HepG2 (cell line): ENCODE results near the gene AHNAK. TPM values are rescaled to one million over a fixed set of nuclear protein-coding genes. Genes with fewer than 3 reads are reported as not detected.

Experiments
- ATAC-seq: fragments of 200-7000 bp; cut with Tn5 transposase; 3 replicates; pipeline ENCODE4 v1.9.1; 2020; ENCODE audit warnings: mild to moderate bottlenecking, moderate library complexity
- BruUV-seq: library from RNA; stranded (reverse); fragments of 400-500 nt; replicated peaks from 2 replicates; lab custom pipeline; 2021; lab: Mats Ljungman, UMichigan
- CTCF ChIA-PET: fragments of 300-600 bp; formaldehyde crosslinking; extraction: SDS; loops from one replicate; lab custom pipeline; 2021; ENCODE audit warnings: low total read pairs, inconsistent platforms, low intra/inter-chr PET ratio; lab: Yijun Ruan, JAX
- POLR2A ChIA-PET: fragments of 350-600 bp; sonication (Branson Sonifier 250); formaldehyde crosslinking; loops from one replicate; lab custom pipeline; 2020; ENCODE audit warnings: antibody characterized with exemption, inconsistent platforms; lab: Yijun Ruan, JAX
- DNase-seq: peaks from one replicate; pipeline ENCODE4 v3.0.0-alpha.2; 2015; ENCODE audit warnings: low spot score
- FAIRE-seq: peaks from 3 replicates; lab custom pipeline; 2011; peaks lifted over from hg19 to GRCh38; lab: Jason Lieb, UNC
- H2AFZ ChIP-seq: one replicate; pipeline ENCODE4 v1.6.1; 2011; ENCODE audit warnings: low read length, inconsistent platforms
- H3K27ac ChIP-seq: fragments of 300-600 bp; 3 replicates; pipeline ENCODE4 v1.8.0; 2011; ENCODE audit warnings: mixed run types, mild to moderate bottlenecking, mixed read lengths, low read length, inconsistent platforms; ENCODE audit not compliant: insufficient read depth; ENCODE audit errors: extremely low read length
- H3K27me3 ChIP-seq, 2 experiments: fragments of 200-600 bp in 1 of 2; 2 replicates in 1 of 2; 3 replicates in 1 of 2; pipeline versions ENCODE4 v1.6.0 to v1.8.0; 2011; ENCODE audit warnings: low read length in 2 of 2, mild to moderate bottlenecking in 2 of 2, moderate library complexity in 2 of 2, inconsistent platforms in 1 of 2; ENCODE audit not compliant: insufficient read depth in 2 of 2, control insufficient read depth in 1 of 2
- H3K36me3 ChIP-seq, 2 experiments: fragments of 200-600 bp in 1 of 2; replicated peaks in 1 of 2; 2 replicates in 1 of 2; 3 replicates in 1 of 2; pipeline versions ENCODE4 v1.5.1 to v1.8.0; 2011; ENCODE audit warnings: low read length in 2 of 2, inconsistent platforms in 1 of 2; ENCODE audit not compliant: insufficient read depth in 2 of 2, control insufficient read depth in 1 of 2
- H3K4me1 ChIP-seq: 2 replicates; pipeline ENCODE4 v1.5.1; 2012; ENCODE audit warnings: low read length, inconsistent platforms; ENCODE audit not compliant: insufficient read depth
- H3K4me2 ChIP-seq: 2 replicates; pipeline ENCODE4 v1.6.0; 2011; ENCODE audit warnings: low read depth, low read length, inconsistent platforms
- H3K4me3 ChIP-seq, 3 experiments: fragments of 200-600 bp in 1 of 3; sonication (generic), shearing (Covaris generic) in 1 of 3; replicated peaks in 1 of 3; 2 replicates each; pipeline ENCODE4 v1.5.1; 2011 to 2016; ENCODE audit warnings: low read length in 3 of 3, inconsistent platforms in 2 of 3, low read depth in 2 of 3, mild to moderate bottlenecking in 2 of 3, control low read depth in 1 of 3, mixed read lengths in 1 of 3; ENCODE audit not compliant: insufficient read depth in 1 of 3
- H3K79me2 ChIP-seq: one replicate; pipeline ENCODE4 v1.6.1; 2011; ENCODE audit warnings: low read length, inconsistent platforms; ENCODE audit not compliant: insufficient read depth
- H3K9ac ChIP-seq: 2 replicates; pipeline ENCODE4 v1.6.0; 2011; ENCODE audit warnings: mild to moderate bottlenecking, low read depth, low read length, inconsistent platforms; ENCODE audit not compliant: insufficient read depth
- H3K9me3 ChIP-seq: 2 replicates; pipeline ENCODE4 v1.5.1; 2012; ENCODE audit warnings: mild to moderate bottlenecking, low read length
- H4K20me1 ChIP-seq: 2 replicates; pipeline ENCODE4 v1.6.0; 2011; ENCODE audit warnings: inconsistent platforms, mild to moderate bottlenecking, low read length, moderate library complexity; ENCODE audit not compliant: insufficient read depth
- FIP1L1 ChIP-seq: fragments of 200-400 bp; formaldehyde crosslinking; IDR thresholded peaks from 2 replicates; pipeline ENCODE4 v1.6.1; 2018; ENCODE audit warnings: low read depth, mild to moderate bottlenecking, low read length, moderate library complexity, borderline replicate concordance; ENCODE audit not compliant: insufficient read depth
- FOXA1 ChIP-seq, 2 experiments: fragments of 450-650 bp in 1 of 2; sonication (generic) in 1 of 2; formaldehyde crosslinking in 1 of 2; IDR thresholded peaks; 2 replicates each; pipeline versions ENCODE4 v1.4.0 to v1.6.1; 2016 to 2020; ENCODE audit warnings: missing genetic modification reagents in 1 of 2
- FOXP1 ChIP-seq, 2 experiments: fragments of 450-650 bp in 1 of 2; IDR thresholded peaks; 2 replicates each; pipeline ENCODE4 v1.6.1; 2017 to 2018; ENCODE audit warnings: antibody characterized with exemption in 1 of 2
- JARID2 ChIP-seq: sonication (generic); formaldehyde crosslinking; IDR thresholded peaks from 2 replicates; pipeline ENCODE4 v1.8.1; 2023; ENCODE audit warnings: missing genetic modification reagents, inconsistent platforms; ENCODE audit not compliant: insufficient replicate concordance
- KDM2A ChIP-seq: sonication (generic); formaldehyde crosslinking; IDR thresholded peaks from 2 replicates; pipeline ENCODE4 v1.4.0; 2020; ENCODE audit warnings: low read depth, missing genetic modification reagents, borderline replicate concordance
- NFE2 ChIP-seq: sonication (generic); formaldehyde crosslinking; IDR thresholded peaks from 2 replicates; pipeline ENCODE4 v1.4.0; 2020; ENCODE audit warnings: missing genetic modification reagents
- NFKB2 ChIP-seq: sonication (generic); formaldehyde crosslinking; IDR thresholded peaks from 2 replicates; pipeline ENCODE4 v1.4.0; 2020; ENCODE audit warnings: missing genetic modification reagents, borderline replicate concordance
- PTBP1 ChIP-seq: fragments of 200-400 bp; formaldehyde crosslinking; IDR thresholded peaks from 2 replicates; pipeline ENCODE4 v1.6.1; 2018; ENCODE audit warnings: low read length, low read depth; ENCODE audit not compliant: poor library complexity, severe bottlenecking
- SMARCE1 ChIP-seq: fragments of 450-650 bp; IDR thresholded peaks from 2 replicates; pipeline ENCODE4 v1.6.1; 2017; ENCODE audit warnings: borderline replicate concordance
- TARDBP ChIP-seq: sonication (generic); formaldehyde crosslinking; IDR thresholded peaks from 2 replicates; pipeline ENCODE4 v1.8.0; 2022; ENCODE audit warnings: mild to moderate bottlenecking, missing genetic modification reagents
- ZBTB20 ChIP-seq: sonication (generic); formaldehyde crosslinking; IDR thresholded peaks from 2 replicates; pipeline ENCODE4 v1.8.1; 2023; ENCODE audit warnings: missing genetic modification reagents, low read depth, mild to moderate bottlenecking, borderline replicate concordance
- ZMYM4 ChIP-seq: sonication (generic); formaldehyde crosslinking; IDR thresholded peaks from 2 replicates; pipeline ENCODE4 v1.8.1; 2023; ENCODE audit warnings: mild to moderate bottlenecking, missing genetic modification reagents
- ZNF121 ChIP-seq: sonication (generic); formaldehyde crosslinking; IDR thresholded peaks from 2 replicates; pipeline ENCODE4 v1.5.0; 2020; ENCODE audit warnings: mild to moderate bottlenecking, missing genetic modification reagents
- ZNF567 ChIP-seq: sonication (generic); formaldehyde crosslinking; IDR thresholded peaks from 2 replicates; pipeline ENCODE4 v1.8.1; 2023; ENCODE audit warnings: mild to moderate bottlenecking, missing genetic modification reagents, borderline replicate concordance
- ZNF607 ChIP-seq: sonication (generic); formaldehyde crosslinking; IDR thresholded peaks from 2 replicates; pipeline ENCODE4 v1.5.1; 2020; ENCODE audit warnings: missing genetic modification reagents, mild to moderate bottlenecking, borderline replicate concordance
- ZNF710 ChIP-seq: sonication (generic); formaldehyde crosslinking; IDR thresholded peaks from 2 replicates; pipeline ENCODE4 v1.5.0; 2020; ENCODE audit warnings: mild to moderate bottlenecking, missing genetic modification reagents, borderline replicate concordance
- WGBS: methylation state at CpG from one replicate; pipeline ENCODE4 v1.1.6; 2017; ENCODE audit warnings: low lambda C conversion rate; 5-methylcytosine and 5-hydroxymethylcytosine counted together
- in situ Hi-C: cut with HindIII; loops from 2 replicates; pipeline ENCODE4 v1.10.0; 2017; ENCODE audit warnings: low pct_unique_long_range_greater_than_20kb; ENCODE audit not compliant: extremely low pct_ligation_motif_present
- intact Hi-C: fragments of 100-400 bp; cut with micrococcal nuclease; formaldehyde crosslinking; loops from one replicate; pipeline ENCODE4 v1.10.0; 2022; ENCODE audit not compliant: unreplicated experiment
- polyA plus RNA-seq, 8 experiments: library from polyadenylated mRNA; depleted of rRNA in 3 of 8; stranded (reverse) in 7 of 8; unstranded in 1 of 8; fragments of >200 nt; fragmentation: Illumina TruSeq in 4 of 8; extraction: Trizol in 4 of 8; gene quantifications; 2 replicates each; pipeline versions ENCODE4 v1.2.1 to v1.2.3, GENCODE V29; 2011 to 2016; ENCODE audit warnings: low read depth in 4 of 8, missing spikeins in 1 of 8, mixed read lengths in 1 of 8; ENCODE audit not compliant: insufficient read depth in 1 of 8
- total RNA-seq, 5 experiments: library from RNA; depleted of rRNA; stranded (reverse); fragments of >200 nt; fragmentation: Illumina TruSeq; extraction: Trizol; gene quantifications; 2 replicates each; pipeline ENCODE4 v1.2.3, GENCODE V29; 2016; ENCODE audit warnings: low read depth in 1 of 5
- TF ChIP-seq, protein P1 (sequence below): sonication (generic); formaldehyde crosslinking; IDR thresholded peaks from 2 replicates; pipeline ENCODE4 v1.9.0; 2021; ENCODE audit warnings: missing genetic modification reagents, borderline replicate concordance

Gene AHNAK
- total and polyA plus RNA-seq, 2 of the 13 experiments (the other 11 are each of a cell fraction or from before 2014, with no cell fraction given), result 23.4 to 25.0 TPM

GRCh38 chr11:62421996-62422395 is 124.6 kb downstream of the AHNAK start:
- H3K27me3 ChIP-seq, result peaks cover 0 to 9% of the 10 kb centered on the region in 2 experiments; a peak in 2 of 5 replicates
- no peaks in the 10 kb centered on the region for H3K36me3 ChIP-seq
- no peak for FAIRE-seq
- POLR2A ChIA-PET, result interaction anchor here (0.6 to 1.2 kb wide), 3 partner anchors 28 to 169 kb away, joined by 3 read pairs; partner anchors contain the start of gene TUT1
- no peak overlapping the region for H3K4me3 ChIP-seq
- in situ Hi-C loops, result loop anchor here (5.0 kb wide), 1 partner anchor 130 kb away; no protein-coding TSS in a partner anchor
- no peaks in the 10 kb centered on the region for H4K20me1 ChIP-seq
- H3K4me2 ChIP-seq, result no peak overlapping the region
- ATAC-seq, result no peak
- peaks cover 48% of the 10 kb centered on the region for H3K4me1 ChIP-seq
- no peak overlapping the region for H3K9ac ChIP-seq
- TF ChIP-seq KDM2A (CRISPR knock-in tag) (no peak), ZNF567 (CRISPR knock-in tag) (no peak), ZNF607 (CRISPR knock-in tag) (no peak), JARID2 (CRISPR knock-in tag) (no peak), ZMYM4 (no peak), ZBTB20 (CRISPR knock-in tag) (no peak), ZNF121 (CRISPR knock-in tag) (no peak), NFE2 (CRISPR knock-in tag) (no peak), TARDBP (CRISPR knock-in tag) (no peak), FOXP1 (IDR thresholded peaks at IDR 0.05) (no peak), FOXP1 (CRISPR knock-in tag; IDR thresholded peaks at IDR 0.05) (no peak), NFKB2 (CRISPR knock-in tag) (no peak), FOXA1 (IDR thresholded peaks at IDR 0.05) (no peak), FOXA1 (CRISPR knock-in tag; IDR thresholded peaks at IDR 0.05) (no peak), SMARCE1 (no peak), FIP1L1 (no peak), PTBP1 (no peak), ZNF710 (no peak)
- TF ChIP-seq, protein P1, sequence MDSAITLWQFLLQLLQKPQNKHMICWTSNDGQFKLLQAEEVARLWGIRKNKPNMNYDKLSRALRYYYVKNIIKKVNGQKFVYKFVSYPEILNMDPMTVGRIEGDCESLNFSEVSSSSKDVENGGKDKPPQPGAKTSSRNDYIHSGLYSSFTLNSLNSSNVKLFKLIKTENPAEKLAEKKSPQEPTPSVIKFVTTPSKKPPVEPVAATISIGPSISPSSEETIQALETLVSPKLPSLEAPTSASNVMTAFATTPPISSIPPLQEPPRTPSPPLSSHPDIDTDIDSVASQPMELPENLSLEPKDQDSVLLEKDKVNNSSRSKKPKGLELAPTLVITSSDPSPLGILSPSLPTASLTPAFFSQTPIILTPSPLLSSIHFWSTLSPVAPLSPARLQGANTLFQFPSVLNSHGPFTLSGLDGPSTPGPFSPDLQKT (CRISPR knock-in tag), result no peak
- no peaks in the 10 kb centered on the region for H3K9me3 ChIP-seq
- no peak for DNase-seq
- CTCF ChIA-PET, result interaction anchor here (1.3 kb wide), 1 partner anchor 121 kb away, joined by 3 read pairs; no protein-coding TSS in a partner anchor
- BruUV-seq, result no TSS peak
- no peak overlapping the region for H2AFZ ChIP-seq
- no peak overlapping the region for H3K27ac ChIP-seq
- intact Hi-C loops, result no loop called here
- no peaks in the 10 kb centered on the region for H3K79me2 ChIP-seq
- WGBS, result 63% methylated on average over 7 of the region's 7 CpGs
